Uterus (tissue), 4 donors: Measurements from ENCODE around the gene KBTBD3. TPM values are rescaled to one million over a fixed set of nuclear protein-coding genes. Genes with fewer than 3 reads are reported as not detected.

ENCODE experiments used
- DNase-seq, 2 donors: peaks; one replicate each; pipeline ENCODE4 v3.0.0-alpha.2; 2019 to 2020
- H3K27ac ChIP-seq, 2 donors: fragments of 200-600 bp; sonication (generic); 1 replicate in 1 of 2; 2 replicates in 1 of 2; pipeline ENCODE4 v1.5.1; 2016 to 2018
- H3K27me3 ChIP-seq, 2 donors: fragments of 200-600 bp; sonication (generic); one replicate each; pipeline ENCODE4 v1.5.1; 2018 to 2019; ENCODE audit warnings: control low read depth in 1 of 2
- H3K36me3 ChIP-seq, 2 donors: fragments of 200-600 bp; sonication (generic); one replicate each; pipeline ENCODE4 v1.5.1; 2019; ENCODE audit warnings: control low read depth in 1 of 2
- H3K4me1 ChIP-seq, 2 donors: fragments of 200-600 bp; sonication (generic); one replicate each; pipeline ENCODE4 v1.5.1; 2018 to 2019; ENCODE audit warnings: control low read depth in 1 of 2
- H3K4me3 ChIP-seq, 2 donors: fragments of 200-600 bp; sonication (generic); 1 replicate in 1 of 2; 2 replicates in 1 of 2; pipeline ENCODE4 v1.5.1; 2018 to 2019; ENCODE audit warnings: mild to moderate bottlenecking in 1 of 2
- H3K9me3 ChIP-seq, 2 donors: fragments of 200-600 bp; sonication (generic); one replicate each; pipeline ENCODE4 v1.5.1; 2019; ENCODE audit warnings: control low read depth in 1 of 2
- CTCF ChIP-seq, 4 experiments: fragments of 200-600 bp in 2 of 4; fragments of 450-650 bp in 2 of 4; sonication (generic) in 2 of 4; IDR thresholded peaks; one replicate each; pipeline ENCODE4 v1.5.1; 2016 to 2019; ENCODE audit warnings: antibody characterized with exemption in 4 of 4, mild to moderate bottlenecking in 2 of 4, moderate library complexity in 1 of 4
- POLR2A ChIP-seq, 2 donors: fragments of 450-650 bp; IDR thresholded peaks; one replicate each; pipeline ENCODE4 v1.6.1; 2016; ENCODE audit warnings: antibody characterized with exemption in 2 of 2, mild to moderate bottlenecking in 1 of 2, moderate library complexity in 1 of 2
- intact Hi-C: fragments of 100-400 bp; cut with DNase I; formaldehyde crosslinking; loops from one replicate; pipeline ENCODE4 v1.15.1; 2023; ENCODE audit warnings: low total_unique reads
- total RNA-seq, 4 donors: library from RNA; depleted of rRNA in 3 of 4; stranded (reverse); fragments of >200 nt in 3 of 4; gene quantifications; one replicate each; pipeline versions ENCODE4 v1.1.0 to v1.2.4, GENCODE V29; 2014 to 2023
- donor health status: DM: yes; HTN: yes; CAD: no.

KBTBD3 gene
- total RNA-seq, 4 donors from 2014 or later, result 2.6 to 15.0 (median 8.5) TPM

- DNase-seq, result no peak
- no peak overlapping the region for H3K4me3 ChIP-seq
- intact Hi-C loops, result no loop called here
Observed at GRCh38 chr11:106031202-106031810, 45.8 kb downstream of the KBTBD3 start.

GRCh38 chr11:106030609-106031008, 46.5 kb downstream of the KBTBD3 start:
- Histone ChIP-seq H3K27me3 (no peaks in the 10 kb centered on the region), H3K36me3 (no peaks in the 10 kb centered on the region), H3K9me3 (no peaks in the 10 kb centered on the region), H3K27ac (no peak overlapping the region), H3K4me3 (no peak overlapping the region), H3K4me1 (no peaks in the 10 kb centered on the region)
- intact Hi-C loops, result no loop called here
- no peak for TF ChIP-seq CTCF (IDR thresholded peaks at IDR 0.05)
- TF ChIP-seq POLR2A (IDR thresholded peaks at IDR 0.05), result no peak
- DNase-seq, result no peak

More at GRCh38 chr11:106031202-106031810, 45.8 kb downstream of the KBTBD3 start:
- Histone ChIP-seq H3K9me3 (no peaks in the 10 kb centered on the region), H3K27me3 (no peaks in the 10 kb centered on the region), H3K4me1 (no peaks in the 10 kb centered on the region), H3K27ac (no peak overlapping the region), H3K36me3 (no peaks in the 10 kb centered on the region)
- TF ChIP-seq CTCF (IDR thresholded peaks at IDR 0.05) (no peak), POLR2A (IDR thresholded peaks at IDR 0.05) (no peak)

GRCh38 chr11:106022795-106023275, 54.3 kb downstream of the KBTBD3 start:
- H3K4me3 ChIP-seq, result peak overlapping the region; percentile 89 to 99
- no peak for DNase-seq
- TF ChIP-seq POLR2A (IDR thresholded peaks at IDR 0.05) (no peak), CTCF (IDR thresholded peaks at IDR 0.05) (no peak)
- H3K27me3 ChIP-seq, result no peaks in the 10 kb centered on the region
- peak overlapping the region; percentile 67 to 79 for H3K27ac ChIP-seq
- no peaks in the 10 kb centered on the region for H3K9me3 ChIP-seq
- H3K36me3 ChIP-seq, result no peaks in the 10 kb centered on the region
- H3K4me1 ChIP-seq, result peaks cover 4 to 9% of the 10 kb centered on the region in 2 donors
- intact Hi-C loops, result no loop called here

- Histone ChIP-seq H3K27me3 (no peaks in the 10 kb centered on the region), H3K4me1 (peaks cover 4 to 9% of the 10 kb centered on the region in 2 donors), H3K27ac (peak within 1 kb of the TSS; percentile 79 to 89), H3K36me3 (no peaks in the 10 kb centered on the region), H3K4me3 (peak within 1 kb of the TSS; percentile 89 to 99), H3K9me3 (no peaks in the 10 kb centered on the region)
- DNase-seq, result peak; percentile 99 to 100
- intact Hi-C loops, result no loop called here
- peak in 1 of 2 donors; percentile 61 for TF ChIP-seq POLR2A (IDR thresholded peaks at IDR 0.05)
- no peak for TF ChIP-seq CTCF (IDR thresholded peaks at IDR 0.05)
Observed at GRCh38 chr11:106021967-106022794, 55.0 kb downstream of the KBTBD3 start, which contains the start of gene MSANTD4. Gene MSANTD4 (minus strand): TSS chr11:106022240. CDS start chr11:106010917, 11,323 bp downstream.
